Measurements from ENCODE around the gene GNMT.

Gene GNMT

GRCh38 chr6:42915732-42916131, 44.8 kb upstream of the GNMT start, which contains the start of gene PTCRA:
Gene PTCRA, plus strand, starts transcription at chr6:42916053. Its CDS starts 17 bp downstream, at chr6:42916070.
- Histone ChIP-seq H3K9ac (ENCODE audit: low read length) (no peak within 1 kb of the TSS), H2AFZ (ENCODE audit: low read length) (no peak within 1 kb of the TSS)

DNA sequence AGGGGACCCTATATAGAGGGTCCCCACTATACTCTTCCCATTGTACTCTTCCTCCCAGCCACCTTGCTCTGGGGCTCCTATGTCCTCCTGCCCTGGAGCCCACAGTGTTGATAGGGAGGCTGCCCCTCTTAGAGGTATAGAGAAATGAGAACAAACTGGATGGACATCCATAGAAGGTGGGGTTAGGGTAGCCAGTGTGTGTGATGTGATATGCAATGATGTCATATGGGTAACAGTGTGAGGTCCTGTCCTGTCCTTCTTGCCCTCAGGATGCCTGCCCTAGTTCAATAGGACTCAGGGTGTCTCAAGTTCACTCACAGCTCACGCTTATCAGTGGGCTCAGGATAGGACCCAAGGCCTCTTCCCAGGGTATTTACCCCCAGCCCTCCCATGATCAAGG, 44.3 kb upstream of the GNMT start:
- Histone ChIP-seq H3K27ac (ENCODE audit: low read depth, low read length, poor library complexity, severe bottlenecking) (no peak overlapping the region), H4K20me1 (ENCODE audit: insufficient read depth, low read length) (no peaks in the 10 kb centered on the region)

More at GRCh38 chr6:42915732-42916131, 44.8 kb upstream of the GNMT start, which contains the start of gene PTCRA:
- H3K4me2 ChIP-seq (ENCODE audit: low read length) = no peak within 1 kb of the TSS; the same call in 1 of the 2 replicates
- no peaks in the 10 kb centered on the region for H3F3A ChIP-seq (ENCODE audit: insufficient read depth, low read length)
- H3K4me3 ChIP-seq (ENCODE audit: low read depth, low read length, poor library complexity, severe bottlenecking) = no peak within 1 kb of the TSS
- H3K27ac ChIP-seq (ENCODE audit: low read depth, low read length, poor library complexity, severe bottlenecking) = peak within 1 kb of the TSS; percentile 39
- no peaks in the 10 kb centered on the region for H3K36me3 ChIP-seq (ENCODE audit: insufficient read depth, low read length)
- no peaks in the 10 kb centered on the region for H3K27me3 ChIP-seq (ENCODE audit: insufficient read depth, low read length)
- peaks cover 9% of the 10 kb centered on the region for H3K4me1 ChIP-seq (ENCODE audit: insufficient read depth, low read length, severe bottlenecking)
- no peaks in the 10 kb centered on the region for H3K79me2 ChIP-seq (ENCODE audit: insufficient read depth, low read length)
- no peaks in the 10 kb centered on the region for H3K9me2 ChIP-seq (ENCODE audit: low read depth, low read length)
- TF ChIP-seq, protein P1, sequence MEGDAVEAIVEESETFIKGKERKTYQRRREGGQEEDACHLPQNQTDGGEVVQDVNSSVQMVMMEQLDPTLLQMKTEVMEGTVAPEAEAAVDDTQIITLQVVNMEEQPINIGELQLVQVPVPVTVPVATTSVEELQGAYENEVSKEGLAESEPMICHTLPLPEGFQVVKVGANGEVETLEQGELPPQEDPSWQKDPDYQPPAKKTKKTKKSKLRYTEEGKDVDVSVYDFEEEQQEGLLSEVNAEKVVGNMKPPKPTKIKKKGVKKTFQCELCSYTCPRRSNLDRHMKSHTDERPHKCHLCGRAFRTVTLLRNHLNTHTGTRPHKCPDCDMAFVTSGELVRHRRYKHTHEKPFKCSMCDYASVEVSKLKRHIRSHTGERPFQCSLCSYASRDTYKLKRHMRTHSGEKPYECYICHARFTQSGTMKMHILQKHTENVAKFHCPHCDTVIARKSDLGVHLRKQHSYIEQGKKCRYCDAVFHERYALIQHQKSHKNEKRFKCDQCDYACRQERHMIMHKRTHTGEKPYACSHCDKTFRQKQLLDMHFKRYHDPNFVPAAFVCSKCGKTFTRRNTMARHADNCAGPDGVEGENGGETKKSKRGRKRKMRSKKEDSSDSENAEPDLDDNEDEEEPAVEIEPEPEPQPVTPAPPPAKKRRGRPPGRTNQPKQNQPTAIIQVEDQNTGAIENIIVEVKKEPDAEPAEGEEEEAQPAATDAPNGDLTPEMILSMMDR (IDR thresholded peaks at IDR 0.05; ENCODE audit: low read length) = no peak
- TF ChIP-seq EZH2 (IDR thresholded peaks at IDR 0.05; ENCODE audit: borderline replicate concordance, low read length) = no peak
- no peaks in the 10 kb centered on the region for H3K9me3 ChIP-seq (ENCODE audit: low read length)
- H4K20me1 ChIP-seq (ENCODE audit: insufficient read depth, low read length) = no peaks in the 10 kb centered on the region

DNA sequence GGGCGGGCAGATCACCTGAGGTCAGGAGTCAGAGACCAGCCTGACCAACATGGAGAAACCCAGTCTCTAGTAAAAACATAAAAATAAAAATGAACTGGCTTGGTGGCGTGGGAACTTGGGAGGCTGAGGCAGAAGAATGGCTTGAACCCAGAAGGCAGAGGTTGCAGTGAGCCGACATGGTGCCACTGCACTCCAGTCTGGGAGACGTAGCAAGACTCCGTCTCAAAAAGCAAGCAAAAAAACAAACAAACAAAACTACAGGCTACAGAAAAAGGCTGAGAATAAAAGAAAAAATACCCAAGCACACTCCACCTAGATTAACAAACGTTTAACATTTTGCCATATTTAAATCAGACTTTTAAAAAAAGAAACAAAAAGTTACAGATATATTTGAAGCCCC, 38.8 kb upstream of the GNMT start:
- Histone ChIP-seq H3K79me2 (ENCODE audit: insufficient read depth, low read length) (no peaks in the 10 kb centered on the region), H3K9ac (ENCODE audit: low read length) (no peak overlapping the region), H3K9me3 (ENCODE audit: low read length) (no peaks in the 10 kb centered on the region), H3K27ac (ENCODE audit: low read depth, low read length, poor library complexity, severe bottlenecking) (no peak overlapping the region), H3F3A (ENCODE audit: insufficient read depth, low read length) (no peaks in the 10 kb centered on the region), H3K4me3 (ENCODE audit: low read depth, low read length, poor library complexity, severe bottlenecking) (no peak overlapping the region), H3K4me2 (ENCODE audit: low read length) (no peak overlapping the region), H3K36me3 (ENCODE audit: insufficient read depth, low read length) (no peaks in the 10 kb centered on the region), H2AFZ (ENCODE audit: low read length) (no peak overlapping the region), H3K9me2 (ENCODE audit: low read depth, low read length) (no peaks in the 10 kb centered on the region), H4K20me1 (ENCODE audit: insufficient read depth, low read length) (no peaks in the 10 kb centered on the region), H3K27me3 (ENCODE audit: insufficient read depth, low read length) (no peaks in the 10 kb centered on the region), H3K4me1 (ENCODE audit: insufficient read depth, low read length, severe bottlenecking) (no peaks in the 10 kb centered on the region)
- no peak for TF ChIP-seq EZH2 (IDR thresholded peaks at IDR 0.05; ENCODE audit: borderline replicate concordance, low read length)
- TF ChIP-seq, protein P1 (IDR thresholded peaks at IDR 0.05; ENCODE audit: low read length) = no peak

More for the DNA sequence above, 44.3 kb upstream of the GNMT start:
- H3K4me2 ChIP-seq (ENCODE audit: low read length) = no peak overlapping the region
- no peaks in the 10 kb centered on the region for H3K36me3 ChIP-seq (ENCODE audit: insufficient read depth, low read length)
- TF ChIP-seq, protein P1 (IDR thresholded peaks at IDR 0.05; ENCODE audit: low read length) = no peak
- TF ChIP-seq EZH2 (IDR thresholded peaks at IDR 0.05; ENCODE audit: borderline replicate concordance, low read length) = no peak
- no peaks in the 10 kb centered on the region for H3K79me2 ChIP-seq (ENCODE audit: insufficient read depth, low read length)
- H3K9me3 ChIP-seq (ENCODE audit: low read length) = no peaks in the 10 kb centered on the region
- H3K27me3 ChIP-seq (ENCODE audit: insufficient read depth, low read length) = no peaks in the 10 kb centered on the region
- no peaks in the 10 kb centered on the region for H3F3A ChIP-seq (ENCODE audit: insufficient read depth, low read length)
- H3K9me2 ChIP-seq (ENCODE audit: low read depth, low read length) = no peaks in the 10 kb centered on the region
- no peak overlapping the region for H3K4me3 ChIP-seq (ENCODE audit: low read depth, low read length, poor library complexity, severe bottlenecking)
- no peak overlapping the region for H2AFZ ChIP-seq (ENCODE audit: low read length)
- peaks cover 9% of the 10 kb centered on the region for H3K4me1 ChIP-seq (ENCODE audit: insufficient read depth, low read length, severe bottlenecking)
- no peak overlapping the region for H3K9ac ChIP-seq (ENCODE audit: low read length)
